Fibroblast of lung (primary cell): ENCODE data around the gene ATP11A.

Experiments used
- CTCF ChIP-seq, 2 donors: IDR thresholded peaks in 1 of 2; conservative IDR thresholded peaks in 1 of 2; 1 replicate in 1 of 2; 2 replicates in 1 of 2; pipeline ENCODE4 v1.5.1; 2011 to 2012; ENCODE audit warnings: low read length in 2 of 2, control low read depth in 1 of 2, inconsistent platforms in 1 of 2, low read depth in 1 of 2, mild to moderate bottlenecking in 1 of 2
- EZH2 ChIP-seq: IDR thresholded peaks from 2 replicates; pipeline ENCODE4 v1.5.1; 2012; ENCODE audit warnings: low read length, control low read depth, mild to moderate bottlenecking; ENCODE audit errors: missing control alignments

GRCh38 chr13:112931028-112931934 lies 241.4 kb downstream of the ATP11A start:
- TF ChIP-seq CTCF (conservative IDR thresholded peaks at IDR 0.05 in 1 of 2, IDR thresholded peaks at IDR 0.05 in 1 of 2; ENCODE audit: low read depth in 1 of 2, low read length in 2 of 2) = peak; percentile 52 to 76
- no peak for TF ChIP-seq EZH2
